OCI-LY1 (cell line): Measurements from ENCODE around the gene NOM1.
"Not testable (repeated sequence)": the region's sequence is repeated elsewhere in the genome, so short reads cannot be mapped to it uniquely, and the experiment has no call there.

Source experiments
- H2AFZ ChIP-seq: fragments of 200-600 bp; sonication (generic), shearing (Covaris generic); 2 replicates; pipeline ENCODE4 v1.6.0; 2014; ENCODE audit warnings: antibody characterized with exemption, mild to moderate bottlenecking, low read length
- H3F3A ChIP-seq: fragments of 200-600 bp; sonication (generic), shearing (Covaris generic); 2 replicates; pipeline ENCODE4 v1.6.0; 2014; ENCODE audit warnings: mild to moderate bottlenecking, antibody characterized with exemption, low read length, moderate library complexity; ENCODE audit not compliant: insufficient read depth
- H3K27ac ChIP-seq: fragments of 200-600 bp; sonication (generic); 2 replicates; pipeline ENCODE4 v1.5.1; 2014; ENCODE audit warnings: low read length, mixed run types, mild to moderate bottlenecking, low read depth; ENCODE audit not compliant: poor library complexity, severe bottlenecking
- H3K27me3 ChIP-seq: fragments of 200-600 bp; sonication (generic); 2 replicates; pipeline ENCODE4 v1.6.0; 2014; ENCODE audit warnings: antibody characterized with exemption, mild to moderate bottlenecking, low read length, moderate library complexity; ENCODE audit not compliant: insufficient read depth
- H3K36me3 ChIP-seq: fragments of 200-600 bp; sonication (generic); 2 replicates; pipeline ENCODE4 v1.6.1; 2014; ENCODE audit warnings: mild to moderate bottlenecking, antibody characterized with exemption, low read length, moderate library complexity, mixed read lengths; ENCODE audit not compliant: insufficient read depth
- H3K4me1 ChIP-seq: fragments of 200-600 bp; sonication (generic); 2 replicates; pipeline ENCODE4 v1.5.1; 2014; ENCODE audit warnings: mild to moderate bottlenecking, low read length, moderate library complexity; ENCODE audit not compliant: insufficient read depth, severe bottlenecking
- H3K4me2 ChIP-seq: fragments of 200-600 bp; sonication (generic), shearing (Covaris generic); 2 replicates; pipeline ENCODE4 v1.6.1; 2014; ENCODE audit warnings: low read length
- H3K4me3 ChIP-seq: fragments of 200-600 bp; sonication (generic); 2 replicates; pipeline ENCODE4 v1.5.1; 2014; ENCODE audit warnings: low read length, low read depth, mild to moderate bottlenecking, mixed read lengths; ENCODE audit not compliant: poor library complexity, severe bottlenecking
- H3K79me2 ChIP-seq: fragments of 200-600 bp; shearing (Covaris generic); 2 replicates; pipeline ENCODE4 v1.6.1; 2016; ENCODE audit warnings: mixed run types, low read length, mixed read lengths; ENCODE audit not compliant: insufficient read depth
- H3K9ac ChIP-seq: fragments of 200-600 bp; sonication (generic), shearing (Covaris generic); 2 replicates; pipeline ENCODE4 v1.6.1; 2014; ENCODE audit warnings: mild to moderate bottlenecking, low read length, mixed read lengths
- H3K9me2 ChIP-seq: fragments of 200-600 bp; sonication (generic), shearing (Covaris generic); 2 replicates; pipeline ENCODE4 v1.6.1; 2014; ENCODE audit warnings: low read depth, mild to moderate bottlenecking, low read length, mixed read lengths
- H3K9me3 ChIP-seq: fragments of 200-600 bp; shearing (Covaris generic); 2 replicates; pipeline ENCODE4 v1.6.1; 2014; ENCODE audit warnings: low read length, mixed read lengths
- H4K20me1 ChIP-seq: fragments of 200-600 bp; sonication (generic), shearing (Covaris generic); 2 replicates; pipeline ENCODE4 v1.6.0; 2016; ENCODE audit warnings: mild to moderate bottlenecking, low read length; ENCODE audit not compliant: insufficient read depth
- EZH2 ChIP-seq: fragments of 200-600 bp; sonication (generic), shearing (Covaris generic); IDR thresholded peaks from 2 replicates; pipeline ENCODE4 v1.8.0; 2017; ENCODE audit warnings: borderline replicate concordance, mixed run types, mild to moderate bottlenecking, antibody characterized with exemption, low read length, moderate library complexity, mixed read lengths
- TF ChIP-seq, protein P1 (sequence below): fragments of 200-600 bp; sonication (generic), shearing (Covaris generic); IDR thresholded peaks from 2 replicates; pipeline ENCODE4 v1.5.1; 2017; ENCODE audit warnings: mild to moderate bottlenecking, antibody characterized with exemption, low read length, moderate library complexity, mixed read lengths

The NOM1 gene

DNA sequence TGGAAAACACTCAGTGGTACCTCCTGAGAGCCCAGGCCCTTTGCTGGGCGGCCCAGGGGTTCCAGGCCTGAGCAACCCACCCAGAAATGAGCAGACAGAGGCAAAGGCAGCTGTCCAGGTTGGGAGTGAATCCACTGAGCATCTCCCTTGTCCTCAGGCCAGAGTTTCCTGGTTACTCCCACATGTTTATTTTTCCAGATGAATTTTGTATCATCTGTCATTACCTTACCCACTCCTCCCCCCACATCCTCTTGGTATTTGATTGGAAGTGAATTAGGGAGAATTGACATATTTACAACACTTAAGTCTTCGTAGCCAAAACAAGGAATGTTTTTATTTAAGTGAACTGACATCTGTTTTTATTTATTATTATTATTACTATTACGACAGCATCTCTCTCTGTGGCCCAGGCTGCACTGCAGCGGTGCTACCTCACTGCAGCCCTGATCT is 43.3 kb upstream of the NOM1 start:
- no peaks in the 10 kb centered on the region for H3F3A ChIP-seq
- no peaks in the 10 kb centered on the region for H3K9me3 ChIP-seq
- no peak overlapping the region for H2AFZ ChIP-seq
- no peak overlapping the region for H3K9ac ChIP-seq
- no peaks in the 10 kb centered on the region for H3K9me2 ChIP-seq
- H3K4me1 ChIP-seq = peaks cover 6% of the 10 kb centered on the region
- no peaks in the 10 kb centered on the region for H3K79me2 ChIP-seq
- H3K4me3 ChIP-seq = no peak overlapping the region
- no peak overlapping the region for H3K4me2 ChIP-seq
- H3K27ac ChIP-seq = no peak overlapping the region
- no peaks in the 10 kb centered on the region for H3K36me3 ChIP-seq
- H3K27me3 ChIP-seq = no peaks in the 10 kb centered on the region
- no peaks in the 10 kb centered on the region for H4K20me1 ChIP-seq
- TF ChIP-seq, protein P1, sequence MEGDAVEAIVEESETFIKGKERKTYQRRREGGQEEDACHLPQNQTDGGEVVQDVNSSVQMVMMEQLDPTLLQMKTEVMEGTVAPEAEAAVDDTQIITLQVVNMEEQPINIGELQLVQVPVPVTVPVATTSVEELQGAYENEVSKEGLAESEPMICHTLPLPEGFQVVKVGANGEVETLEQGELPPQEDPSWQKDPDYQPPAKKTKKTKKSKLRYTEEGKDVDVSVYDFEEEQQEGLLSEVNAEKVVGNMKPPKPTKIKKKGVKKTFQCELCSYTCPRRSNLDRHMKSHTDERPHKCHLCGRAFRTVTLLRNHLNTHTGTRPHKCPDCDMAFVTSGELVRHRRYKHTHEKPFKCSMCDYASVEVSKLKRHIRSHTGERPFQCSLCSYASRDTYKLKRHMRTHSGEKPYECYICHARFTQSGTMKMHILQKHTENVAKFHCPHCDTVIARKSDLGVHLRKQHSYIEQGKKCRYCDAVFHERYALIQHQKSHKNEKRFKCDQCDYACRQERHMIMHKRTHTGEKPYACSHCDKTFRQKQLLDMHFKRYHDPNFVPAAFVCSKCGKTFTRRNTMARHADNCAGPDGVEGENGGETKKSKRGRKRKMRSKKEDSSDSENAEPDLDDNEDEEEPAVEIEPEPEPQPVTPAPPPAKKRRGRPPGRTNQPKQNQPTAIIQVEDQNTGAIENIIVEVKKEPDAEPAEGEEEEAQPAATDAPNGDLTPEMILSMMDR = no peak
- TF ChIP-seq EZH2 = no peak

DNA sequence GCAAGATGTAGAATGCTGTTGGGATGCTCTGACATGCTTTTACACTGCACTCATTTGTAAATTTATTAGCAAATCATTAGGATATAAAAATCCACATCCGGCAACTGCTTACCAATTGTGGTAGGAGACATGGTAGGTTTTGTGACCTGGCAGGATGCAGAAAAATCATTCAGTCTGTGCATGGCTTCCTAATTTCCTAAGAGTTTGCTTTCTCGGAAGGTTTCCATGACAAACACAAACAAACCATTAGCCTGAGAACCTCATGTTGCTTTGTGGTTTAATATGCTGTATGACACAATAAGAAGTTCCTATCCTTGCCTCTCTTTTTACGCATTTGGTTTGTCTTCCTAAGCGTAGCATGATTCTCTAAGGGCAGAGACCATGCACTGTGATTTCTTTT is 41.9 kb upstream of the NOM1 start:
- no peaks in the 10 kb centered on the region for H4K20me1 ChIP-seq
- H3K9me2 ChIP-seq = no peaks in the 10 kb centered on the region
- no peak overlapping the region for H3K9ac ChIP-seq
- H3K27me3 ChIP-seq = no peaks in the 10 kb centered on the region
- H3K4me2 ChIP-seq = no peak overlapping the region
- H3K4me3 ChIP-seq = no peak overlapping the region
- TF ChIP-seq, protein P1 = no peak
- TF ChIP-seq EZH2 = no peak
- H3K9me3 ChIP-seq = no peaks in the 10 kb centered on the region
- no peak overlapping the region for H3K27ac ChIP-seq
- no peaks in the 10 kb centered on the region for H3K79me2 ChIP-seq
- no peaks in the 10 kb centered on the region for H3K36me3 ChIP-seq
- no peak overlapping the region for H2AFZ ChIP-seq
- H3F3A ChIP-seq = no peaks in the 10 kb centered on the region
- peaks cover 6% of the 10 kb centered on the region for H3K4me1 ChIP-seq

DNA sequence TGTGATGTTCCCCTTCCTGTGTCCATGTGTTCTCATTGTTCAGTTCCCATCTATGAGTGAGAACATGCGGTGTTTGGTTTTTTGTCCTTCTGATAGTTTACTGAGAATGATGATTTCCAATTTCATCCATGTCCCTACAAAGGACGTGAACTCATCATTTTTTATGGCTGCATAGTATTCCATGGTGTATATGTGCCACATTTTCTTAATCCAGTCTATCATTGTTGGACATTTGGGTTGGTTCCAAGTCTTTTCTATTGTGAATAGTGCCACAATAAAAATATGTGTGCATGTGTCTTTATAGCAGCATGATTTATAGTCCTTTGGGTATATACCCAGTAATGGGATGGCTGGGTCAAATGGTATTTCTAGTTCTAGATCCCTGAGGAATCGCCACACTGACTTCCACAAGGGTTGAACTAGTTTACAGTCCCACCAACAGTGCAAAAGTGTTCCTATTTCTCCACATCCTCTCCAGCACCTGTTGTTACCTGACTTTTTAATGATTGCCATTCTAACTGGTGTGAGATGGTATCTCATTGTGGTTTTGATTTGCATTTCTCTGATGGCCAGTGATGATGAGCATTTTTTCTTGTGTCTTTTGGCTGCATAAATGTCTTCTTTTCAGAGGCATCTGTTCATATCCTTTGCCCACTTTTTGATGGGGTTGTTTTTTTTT is 39.8 kb upstream of the NOM1 start:
- not testable (repeated sequence) for H3F3A ChIP-seq, H3K4me3 ChIP-seq, H3K9me3 ChIP-seq

DNA sequence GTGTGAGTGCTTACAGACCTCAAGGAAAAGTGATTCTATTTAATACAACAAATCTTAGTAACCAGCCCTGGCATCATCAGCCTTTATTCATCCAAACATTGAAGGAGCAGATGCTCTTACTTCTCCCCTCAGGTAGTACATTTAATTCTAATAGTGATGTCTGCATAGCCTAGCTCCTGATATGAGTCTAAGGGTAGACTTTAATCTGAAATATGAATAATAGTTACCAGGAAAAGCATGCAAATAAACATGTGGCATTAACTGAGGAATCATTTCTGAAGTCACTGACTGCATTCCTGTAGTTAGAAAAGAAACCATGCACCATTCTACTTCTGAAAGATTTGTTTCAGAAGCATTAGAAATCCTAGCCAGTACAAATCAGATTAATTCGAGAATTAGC is 30.9 kb upstream of the NOM1 start:
- no peak overlapping the region for H3K9ac ChIP-seq
- H3K4me1 ChIP-seq = peaks cover 10% of the 10 kb centered on the region
- H3F3A ChIP-seq = no peaks in the 10 kb centered on the region
- H3K79me2 ChIP-seq = no peaks in the 10 kb centered on the region
- no peak overlapping the region for H3K4me3 ChIP-seq
- peaks cover 5% of the 10 kb centered on the region; the same call in 1 of the 2 replicates for H3K27me3 ChIP-seq
- no peak for TF ChIP-seq EZH2
- TF ChIP-seq, protein P1 = no peak
- no peak overlapping the region for H3K4me2 ChIP-seq
- no peaks in the 10 kb centered on the region for H3K9me2 ChIP-seq
- no peaks in the 10 kb centered on the region for H3K36me3 ChIP-seq
- no peaks in the 10 kb centered on the region for H3K9me3 ChIP-seq
- H3K27ac ChIP-seq = no peak overlapping the region
- no peaks in the 10 kb centered on the region for H4K20me1 ChIP-seq
- H2AFZ ChIP-seq = no peak overlapping the region

More for the DNA sequence above, 39.8 kb upstream of the NOM1 start:
- H3K9me2 ChIP-seq, H2AFZ ChIP-seq, H3K4me2 ChIP-seq, H3K36me3 ChIP-seq, H3K9ac ChIP-seq, H3K27ac ChIP-seq, H3K4me1 ChIP-seq, H3K79me2 ChIP-seq, H3K27me3 ChIP-seq, H4K20me1 ChIP-seq: not testable (repeated sequence)
